K562 (cell line): Measurements from ENCODE around the gene GJC2. TPM values are rescaled to one million over a fixed set of nuclear protein-coding genes. Genes with fewer than 3 reads are reported as not detected.

Source experiments
- ATAC-seq: fragments of 200-7000 bp; cut with Tn5 transposase; 3 replicates; pipeline ENCODE4 v1.9.1; 2020; ENCODE audit warnings: moderate library complexity
- BruUV-seq: library from RNA; stranded (reverse); fragments of 400-500 nt; replicated peaks from 2 replicates; lab custom pipeline; 2021; lab: Mats Ljungman, UMichigan
- CTCF ChIA-PET: fragments of 300-600 bp; formaldehyde crosslinking; extraction: SDS; loops from one replicate; lab custom pipeline; 2021; ENCODE audit warnings: low intra/inter-chr PET ratio; lab: Yijun Ruan, JAX
- POLR2A ChIA-PET: fragments of 300-600, 350-650 bp; sonication (Branson Sonifier 250); formaldehyde crosslinking; extraction: SDS; loops from one replicate; lab custom pipeline; 2021; ENCODE audit warnings: antibody characterized with exemption, inconsistent platforms; lab: Yijun Ruan, JAX
- DNase-seq, 4 experiments: peaks; one replicate each; pipeline versions ENCODE4 v3.0.0 to v3.0.0-alpha.2; 2011 to 2018; ENCODE audit warnings: low spot score in 3 of 4, mixed read lengths in 3 of 4; ENCODE audit errors: extremely low read depth in 1 of 4
- FAIRE-seq: peaks from 2 replicates; lab custom pipeline; 2011; peaks lifted over from hg19 to GRCh38; lab: Jason Lieb, UNC
- H2AFZ ChIP-seq: 2 replicates; pipeline ENCODE4 v1.6.0; 2011; ENCODE audit warnings: low read depth, low read length, control low read depth, inconsistent platforms
- H3K27ac ChIP-seq: fragments of 200-600 bp; 3 replicates; pipeline ENCODE4 v1.8.0; 2011; ENCODE audit warnings: low read depth, mild to moderate bottlenecking, control low read depth, inconsistent platforms, low read length, moderate library complexity, mixed read lengths; ENCODE audit errors: extremely low read depth
- H3K27me3 ChIP-seq, 2 experiments: fragments of 300-600 bp in 1 of 2; 2 replicates in 1 of 2; 3 replicates in 1 of 2; pipeline versions ENCODE4 v1.6.0 to v1.8.0; 2011; ENCODE audit warnings: inconsistent platforms in 2 of 2, low read length in 2 of 2, mild to moderate bottlenecking in 1 of 2, mixed read lengths in 1 of 2, moderate library complexity in 1 of 2; ENCODE audit not compliant: control insufficient read depth in 2 of 2, insufficient read depth in 2 of 2
- H3K36me3 ChIP-seq: fragments of 300-600 bp; 3 replicates; pipeline ENCODE4 v1.8.0; 2011; ENCODE audit warnings: mild to moderate bottlenecking, low read length, inconsistent platforms; ENCODE audit not compliant: control insufficient read depth, insufficient read depth
- H3K4me1 ChIP-seq, 2 experiments: fragments of 200-600 bp in 1 of 2; replicated peaks in 1 of 2; 2 replicates in 1 of 2; 3 replicates in 1 of 2; pipeline versions ENCODE4 v1.5.1 to v1.8.0; 2011; ENCODE audit warnings: inconsistent platforms in 2 of 2, low read length in 2 of 2, mild to moderate bottlenecking in 1 of 2, mixed read lengths in 1 of 2, moderate library complexity in 1 of 2; ENCODE audit not compliant: control insufficient read depth in 2 of 2, insufficient read depth in 2 of 2
- H3K4me2 ChIP-seq: 2 replicates; pipeline ENCODE4 v1.6.1; 2011; ENCODE audit warnings: low read length, control low read depth, inconsistent platforms, mixed read lengths; ENCODE audit not compliant: insufficient read depth
- H3K4me3 ChIP-seq: fragments of 200-600 bp; sonication (generic), shearing (Covaris generic); 2 replicates; pipeline ENCODE4 v1.5.1; 2016; ENCODE audit warnings: control low read depth, inconsistent platforms
- H3K79me2 ChIP-seq: fragments of 200-600 bp; 3 replicates; pipeline ENCODE4 v1.8.0; 2011; ENCODE audit warnings: low read length, inconsistent platforms; ENCODE audit not compliant: control insufficient read depth, insufficient read depth
- H3K9ac ChIP-seq, 2 experiments: 2 replicates each; pipeline versions ENCODE4 v1.6.0 to v1.6.1; 2011; ENCODE audit warnings: low read depth in 2 of 2, low read length in 2 of 2, control low read depth in 1 of 2, inconsistent platforms in 1 of 2, mild to moderate bottlenecking in 1 of 2, mixed read lengths in 1 of 2; ENCODE audit not compliant: insufficient read depth in 1 of 2
- H3K9me1 ChIP-seq: one replicate; pipeline ENCODE4 v1.6.0; 2011; ENCODE audit warnings: inconsistent platforms, mild to moderate bottlenecking, low read length, moderate library complexity; ENCODE audit not compliant: control insufficient read depth, insufficient read depth
- H3K9me3 ChIP-seq: replicated peaks from 2 replicates; pipeline ENCODE4 v1.5.1; 2011; ENCODE audit warnings: low read depth, low read length, inconsistent platforms; ENCODE audit not compliant: control insufficient read depth, insufficient read depth
- H4K20me1 ChIP-seq: replicated peaks from 2 replicates; pipeline ENCODE4 v1.6.1; 2011; ENCODE audit warnings: low read length, inconsistent platforms, mixed read lengths; ENCODE audit not compliant: control insufficient read depth, insufficient read depth
- CBX3 ChIP-seq, 2 experiments: IDR thresholded peaks; 1 replicate in 1 of 2; 2 replicates in 1 of 2; pipeline ENCODE4 v1.6.1; 2012; ENCODE audit warnings: inconsistent platforms in 2 of 2, low read length in 2 of 2, borderline replicate concordance in 1 of 2, control low read depth in 1 of 2
- CEBPG ChIP-seq, 3 experiments: fragments of 200-800 bp in 1 of 3; sonication (Bioruptor generic) in 1 of 3; sonication (generic) in 1 of 3; formaldehyde crosslinking in 1 of 3; IDR thresholded peaks in 2 of 3; conservative IDR thresholded peaks in 1 of 3; 2 replicates each; pipeline versions ENCODE4 v1.6.1 to v1.8.0; 2016 to 2022; ENCODE audit warnings: missing compliant biosample characterization in 2 of 3, missing genetic modification characterization in 2 of 3, mild to moderate bottlenecking in 1 of 3, missing genetic modification reagents in 1 of 3
- ESRRB ChIP-seq: fragments of 250-450 bp; sonication (Bioruptor Pico); IDR thresholded peaks from 2 replicates; pipeline ENCODE4 v1.5.0; 2020; ENCODE audit warnings: mild to moderate bottlenecking, moderate library complexity, borderline replicate concordance
- ETS2 ChIP-seq: IDR thresholded peaks from 2 replicates; pipeline ENCODE4 v1.6.1; 2016; ENCODE audit warnings: borderline replicate concordance, missing genetic modification characterization, mild to moderate bottlenecking, moderate library complexity, missing compliant biosample characterization; ENCODE audit not compliant: poor library complexity, severe bottlenecking
- HNRNPK ChIP-seq: fragments of 200-400 bp; formaldehyde crosslinking; IDR thresholded peaks from one replicate; pipeline ENCODE4 v1.6.1; 2018; ENCODE audit warnings: mild to moderate bottlenecking, low read depth, low read length; ENCODE audit not compliant: poor library complexity, severe bottlenecking
- NFIC ChIP-seq: fragments of 450-650 bp; IDR thresholded peaks from 2 replicates; pipeline ENCODE4 v1.6.1; 2017; ENCODE audit warnings: mild to moderate bottlenecking, inconsistent platforms
- POLR2H ChIP-seq: IDR thresholded peaks from 2 replicates; pipeline ENCODE4 v1.6.1; 2016; ENCODE audit warnings: missing genetic modification characterization, low read depth, mild to moderate bottlenecking, control low read depth, missing compliant biosample characterization, moderate library complexity
- PTBP1 ChIP-seq: fragments of 200-400 bp; formaldehyde crosslinking; IDR thresholded peaks from 2 replicates; pipeline ENCODE4 v1.6.1; 2017; ENCODE audit warnings: low read depth, low read length
- RAD21 ChIP-seq, 2 experiments: fragments of 250-450 bp in 1 of 2; fragments of 450-650 bp in 1 of 2; sonication (Bioruptor Pico) in 1 of 2; formaldehyde crosslinking in 1 of 2; IDR thresholded peaks in 1 of 2; conservative IDR thresholded peaks in 1 of 2; 2 replicates each; pipeline versions ENCODE4 v1.4.0 to v1.8.0; 2020 to 2022; ENCODE audit warnings: mild to moderate bottlenecking in 2 of 2, moderate library complexity in 1 of 2
- RBFOX2 ChIP-seq: fragments of 200-400 bp; formaldehyde crosslinking; IDR thresholded peaks from 2 replicates; pipeline ENCODE4 v1.6.1; 2017; ENCODE audit warnings: low read depth, mild to moderate bottlenecking, low read length, moderate library complexity
- SMARCC2 ChIP-seq: fragments of 450-650 bp; IDR thresholded peaks from 2 replicates; pipeline ENCODE4 v1.6.1; 2017; ENCODE audit warnings: antibody characterized with exemption, moderate library complexity, mild to moderate bottlenecking, low read depth
- SMARCE1 ChIP-seq: fragments of 450-650 bp; IDR thresholded peaks from 2 replicates; pipeline ENCODE4 v1.7.1; 2016; ENCODE audit warnings: mild to moderate bottlenecking
- TGIF2 ChIP-seq: sonication (generic); formaldehyde crosslinking; IDR thresholded peaks from 2 replicates; pipeline ENCODE4 v1.8.1; 2022; ENCODE audit warnings: mild to moderate bottlenecking, missing genetic modification reagents, moderate library complexity
- ZBTB1 ChIP-seq: sonication (generic); formaldehyde crosslinking; IDR thresholded peaks from 2 replicates; pipeline ENCODE4 v1.8.1; 2023; ENCODE audit warnings: missing genetic modification reagents, low read depth, mild to moderate bottlenecking, borderline replicate concordance
- ZBTB7A ChIP-seq: IDR thresholded peaks from 2 replicates; pipeline ENCODE4 v1.6.1; 2011; ENCODE audit warnings: low read depth, mild to moderate bottlenecking, low read length, moderate library complexity, borderline replicate concordance; ENCODE audit not compliant: control insufficient read depth
- ZFP36 ChIP-seq: fragments of 150-350 bp; IDR thresholded peaks from 2 replicates; pipeline ENCODE4 v1.6.1; 2018; ENCODE audit warnings: low read length, low read depth; ENCODE audit not compliant: partially characterized antibody
- ZNF57 ChIP-seq: fragments of 450-650 bp; formaldehyde crosslinking; IDR thresholded peaks from 2 replicates; pipeline ENCODE4 v1.4.0; 2020; ENCODE audit warnings: mild to moderate bottlenecking, moderate library complexity
- WGBS: fragments of 100-300 bp; shearing (Covaris generic); methylation state at CpG from one replicate; pipeline ENCODE4 v1.1.6; 2016; ENCODE audit warnings: low coverage, mixed read lengths; ENCODE audit not compliant: insufficient coverage; ENCODE audit errors: missing lambda C conversion rate; 5-methylcytosine and 5-hydroxymethylcytosine counted together
- in situ Hi-C: fragments of 300-500 bp; cut with MboI; formaldehyde crosslinking; loops from 4 replicates; pipeline ENCODE4 v1.15.0; 2018; ENCODE audit warnings: inconsistent platforms, mixed read lengths
- intact Hi-C: fragments of 100-400 bp; cut with micrococcal nuclease; formaldehyde crosslinking; loops from 2 replicates; pipeline ENCODE4 v1.14.2; 2022
- polyA plus RNA-seq, 8 experiments: library from polyadenylated mRNA; depleted of rRNA in 4 of 8; stranded (reverse) in 5 of 8; unstranded in 3 of 8; fragments of >200 nt; fragmentation: Nextera tagmentation in 2 of 8; fragmentation: Illumina TruSeq in 1 of 8; extraction: Ambion mirVana in 2 of 8; extraction: Trizol in 1 of 8; gene quantifications; 2 replicates each; pipeline versions ENCODE4 v1.2.1 to v1.2.3, GENCODE V29; 2011 to 2014; ENCODE audit warnings: inconsistent platforms in 1 of 8, missing spikeins in 1 of 8
- total RNA-seq, 7 experiments: library from RNA; depleted of rRNA in 6 of 7; stranded (reverse); fragments of >200 nt in 6 of 7; fragmentation: Illumina TruSeq in 2 of 7; extraction: Trizol in 2 of 7; gene quantifications; 2 replicates each; pipeline versions ENCODE4 v1.2.1 to v1.2.3, GENCODE V29; 2011 to 2021; ENCODE audit warnings: low replicate concordance in 1 of 7
- TF ChIP-seq, protein P1 (sequence below): fragments of 250-450 bp; sonication (Bioruptor Pico); IDR thresholded peaks from 2 replicates; pipeline ENCODE4 v1.5.0; 2021

GJC2 gene
- total and polyA plus RNA-seq, 9 of the 15 experiments (the other 6 are each of a cell fraction or from before 2014, with no cell fraction given): 0.03 to 0.62 (median 0.11) TPM; not detected in 2

GRCh38 chr1:228118040-228118439 is 31.7 kb upstream of the GJC2 start:
- ATAC-seq (no peak), DNase-seq (no peak), FAIRE-seq (no peak)
- ChIA-PET CTCF (no interaction called here), POLR2A (interaction anchor here (0.6 to 1.2 kb wide), 3 partner anchors 26 to 307 kb away, joined by 3 read pairs; a partner anchor contains a TSS)
- no peak for TF ChIP-seq PTBP1
- no peak for TF ChIP-seq ZBTB1 (CRISPR knock-in tag)
- no peak for TF ChIP-seq HNRNPK
- TF ChIP-seq SMARCE1: no peak
- TF ChIP-seq CBX3 (IDR thresholded peaks at IDR 0.05; ENCODE audit: borderline replicate concordance in 1 of 2, low read length in 2 of 2): 0 out of 3 replicates have a peak, but pooled peaks of 1 of the 2 experiments have one; percentile 46
- no peak for TF ChIP-seq TGIF2 (CRISPR knock-in tag)
- TF ChIP-seq ETS2 (tag): no peak
- TF ChIP-seq SMARCC2: no peak
- TF ChIP-seq POLR2H (tag): 0 out of 2 replicates have a peak, but pooled peaks have one; percentile 40
- TF ChIP-seq ZFP36: peak; percentile 79
- TF ChIP-seq RBFOX2: no peak
- no peak for TF ChIP-seq CEBPG (CRISPR knock-in tag; IDR thresholded peaks at IDR 0.05)
- TF ChIP-seq CEBPG (tag; conservative IDR thresholded peaks at IDR 0.05 in 1 of 2, IDR thresholded peaks at IDR 0.05 in 1 of 2): no peak
- TF ChIP-seq, protein P1, sequence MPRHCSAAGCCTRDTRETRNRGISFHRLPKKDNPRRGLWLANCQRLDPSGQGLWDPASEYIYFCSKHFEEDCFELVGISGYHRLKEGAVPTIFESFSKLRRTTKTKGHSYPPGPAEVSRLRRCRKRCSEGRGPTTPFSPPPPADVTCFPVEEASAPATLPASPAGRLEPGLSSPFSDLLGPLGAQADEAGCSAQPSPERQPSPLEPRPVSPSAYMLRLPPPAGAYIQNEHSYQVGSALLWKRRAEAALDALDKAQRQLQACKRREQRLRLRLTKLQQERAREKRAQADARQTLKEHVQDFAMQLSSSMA: no peak
- no peak for TF ChIP-seq NFIC
- TF ChIP-seq ZBTB7A: no peak
- no peak for TF ChIP-seq ESRRB
- TF ChIP-seq RAD21 (CRISPR knock-in tag; conservative IDR thresholded peaks at IDR 0.05 in 1 of 2, IDR thresholded peaks at IDR 0.05 in 1 of 2): no peak
- TF ChIP-seq ZNF57 (CRISPR knock-in tag): no peak
- WGBS: 32% methylated on average over 2 of the region's 2 CpGs
- Histone ChIP-seq H3K27me3 (no peaks in the 10 kb centered on the region), H3K4me2 (no peak overlapping the region), H4K20me1 (no peaks in the 10 kb centered on the region), H3K9me1 (no peaks in the 10 kb centered on the region), H3K36me3 (no peaks in the 10 kb centered on the region), H3K9ac (no peak overlapping the region), H3K4me3 (no peak overlapping the region), H2AFZ (no peak overlapping the region), H3K9me3 (no peaks in the 10 kb centered on the region), H3K79me2 (no peaks in the 10 kb centered on the region), H3K27ac (no peak overlapping the region), H3K4me1 (peaks cover 0 to 3% of the 10 kb centered on the region in 2 experiments; a peak in 2 of 5 replicates)
- intact Hi-C loops (no loop called here), in situ Hi-C loops (no loop called here)
- BruUV-seq: no TSS peak
